Heart left ventricle (tissue), 16 donors: ENCODE results near the gene NLK. TPM values are rescaled to one million over a fixed set of nuclear protein-coding genes. Genes with fewer than 3 reads are reported as not detected.

ENCODE experiments used
- ATAC-seq, 4 donors: fragments of 200-7000 bp; cut with Tn5 transposase; one replicate each; pipeline ENCODE4 v1.9.1; 2020 to 2022; ENCODE audit warnings: moderate library complexity in 4 of 4, mild to moderate bottlenecking in 3 of 4, moderate number of reproducible peaks in 1 of 4
- DNase-seq, 5 donors: peaks; one replicate each; pipeline ENCODE4 v3.0.0-alpha.2; 2020
- H3K27ac ChIP-seq, 12 donors: fragments of 200-600 bp; sonication (generic) in 4 of 12; one replicate each; pipeline versions ENCODE4 v1.5.0 to v1.8.0; 2016 to 2022; ENCODE audit warnings: mild to moderate bottlenecking in 2 of 12
- H3K27me3 ChIP-seq, 9 donors: fragments of 200-600 bp; sonication (generic) in 2 of 9; one replicate each; pipeline versions ENCODE4 v1.5.1 to v1.8.0; 2016 to 2022; ENCODE audit warnings: mild to moderate bottlenecking in 3 of 9
- H3K36me3 ChIP-seq, 9 donors: fragments of 200-600 bp; sonication (generic) in 2 of 9; one replicate each; pipeline versions ENCODE4 v1.5.0 to v1.8.0; 2018 to 2022; ENCODE audit warnings: mild to moderate bottlenecking in 2 of 9
- H3K4me1 ChIP-seq, 12 donors: fragments of 200-600 bp; sonication (generic) in 4 of 12; one replicate each; pipeline versions ENCODE4 v1.5.0 to v1.8.0; 2016 to 2022; ENCODE audit warnings: mild to moderate bottlenecking in 3 of 12
- H3K4me3 ChIP-seq, 12 donors: fragments of 200-600 bp; sonication (generic) in 4 of 12; one replicate each; pipeline versions ENCODE4 v1.5.0 to v1.8.0; 2017 to 2022; ENCODE audit warnings: mild to moderate bottlenecking in 9 of 12, moderate library complexity in 4 of 12
- H3K9me3 ChIP-seq, 12 donors: fragments of 200-600 bp; sonication (generic) in 4 of 12; one replicate each; pipeline versions ENCODE4 v1.5.0 to v1.8.0; 2016 to 2022; ENCODE audit warnings: mild to moderate bottlenecking in 1 of 12
- CTCF ChIP-seq, 12 donors: fragments of 200-600 bp; sonication (generic) in 4 of 12; IDR thresholded peaks; one replicate each; pipeline versions ENCODE4 v1.5.0 to v1.8.0; 2018 to 2022; ENCODE audit warnings: antibody characterized with exemption in 12 of 12, mild to moderate bottlenecking in 5 of 12
- POLR2A ChIP-seq, 2 donors: fragments of 450-650 bp; IDR thresholded peaks; one replicate each; pipeline ENCODE4 v1.6.1; 2017; ENCODE audit warnings: antibody characterized with exemption in 2 of 2, mild to moderate bottlenecking in 2 of 2, moderate library complexity in 2 of 2
- WGBS, 4 donors: extraction: QIAGEN DNeasy Blood & Tissue Kit in 2 of 4; methylation state at CpG; one replicate each; pipeline versions ENCODE4 v1.1.5 to v1.1.7; 2013 to 2018; 5-methylcytosine and 5-hydroxymethylcytosine counted together
- intact Hi-C, 10 donors: fragments of 100-400 bp; cut with DNase I; formaldehyde crosslinking; loops; one replicate each; pipeline versions ENCODE4 v1.11.1 to v1.14.2; 2022
- polyA plus RNA-seq, 2 donors: library from polyadenylated mRNA; stranded (reverse); fragments of 200-250 nt; gene quantifications; one replicate each; pipeline ENCODE4 v1.2.3, GENCODE V29; 2013
- total RNA-seq, 9 donors: library from RNA; depleted of rRNA in 2 of 9; stranded (reverse); fragments of >200 nt in 2 of 9; fragmentation: NEBNext Ultra II Directional in 3 of 9; extraction: Animal tissue kit (Norgen Biotek cat#: 25700) in 3 of 9; gene quantifications; one replicate each; pipeline versions ENCODE4 v1.1.0 to v1.2.4, GENCODE V29; 2016 to 2023
- donor health status: ischemic (EF 13 %, LVEDD 7.1; RV severe dilation, severe dysfunction).
- donor health status: healthy with polysubstance abuse.
- donor health status: DM: no; HTN: yes; CAD: no.
- donor health status: DM: no; HTN: no; CAD: no.
- donor health status: ischemic (EF 25% LVEDD 6.9; RV normal size, moderate dysfunction).
- donor health status: ischemic (EF 25% LVEDD 5.7; RV mildly dilated, moderate dysfunction).
- donor health status: healthy.
- donor health status: DM: yes; HTN: yes; CAD: no.
- donor health status: ischemic (EF 35%, LVEDD 5.7; RV mildly dilated, moderate dysfunction).
- donor health status: nonischemic (EF 11% LVEDD 7.7; RV severe dilation, severe dysfunction).
- donor health status: DM: yes; HTN: yes; CAD: no.
- donor health status: PGD.
- donor health status: ischemic (EF 29% LVEDD 5.4; RV normal size, mild dysfunction).
- donor health status: nonischemic (EF 23%, LVEDD 6.1; RV moderate dilation, normal function).

The NLK gene
- total and polyA plus RNA-seq, 11 donors: 8.1 to 29.1 (median 20.0) TPM

- DNase-seq: no peak
- H3K9me3 ChIP-seq: no peaks in the 10 kb centered on the region
- no peaks in the 10 kb centered on the region for H3K27me3 ChIP-seq
- no peaks in the 10 kb centered on the region for H3K4me1 ChIP-seq
- WGBS, 4 donors: 67 to 72% (median 68%) methylated on average over 4 of the region's 4 CpGs
- H3K4me3 ChIP-seq: no peak overlapping the region
- no peak overlapping the region for H3K27ac ChIP-seq
- H3K36me3 ChIP-seq: no peaks in the 10 kb centered on the region
- no peak for ATAC-seq
- TF ChIP-seq CTCF (IDR thresholded peaks at IDR 0.05) (no peak), POLR2A (IDR thresholded peaks at IDR 0.05) (no peak)
- intact Hi-C loops: loop anchor here in 2 of 10 donors (10.0 kb wide), 2 partner anchors 350 to 440 kb away; partner anchors contain the start of genes LYRM9 (in 1 of the 2) and NOS2 (in 1 of the 2)
Observed at GRCh38 chr17:28244446-28244845, 202.0 kb downstream of the NLK start.

Other genes with a start within 250 kb of the NLK start
- 1 to 10 TPM in 1 of 9 donors, under 1 TPM in 8; 0.07 to 2.2 (median 0.20) TPM for gene NOS2, start 242.1 kb upstream of the NLK start, total RNA-seq
- gene NOS2, start 242.1 kb upstream of the NLK start, polyA plus RNA-seq: under 1 TPM in 1 of 2 donors, not detected in 1; 0.10 TPM
- 10 to 100 TPM in 4 of 9 donors, 1 to 10 TPM in 5; 3.9 to 25.2 (median 9.7) TPM for gene LYRM9, start 149.3 kb upstream of the NLK start, total RNA-seq
- 1 to 10 TPM; 4.3 to 9.1 TPM for gene LYRM9, start 149.3 kb upstream of the NLK start, polyA plus RNA-seq